ENCODE measurements around the gene MTMR3.
"Not testable (repeated sequence)": the region's sequence is repeated elsewhere in the genome, so short reads cannot be mapped to it uniquely, and the experiment has no call there.

Gene MTMR3

DNA sequence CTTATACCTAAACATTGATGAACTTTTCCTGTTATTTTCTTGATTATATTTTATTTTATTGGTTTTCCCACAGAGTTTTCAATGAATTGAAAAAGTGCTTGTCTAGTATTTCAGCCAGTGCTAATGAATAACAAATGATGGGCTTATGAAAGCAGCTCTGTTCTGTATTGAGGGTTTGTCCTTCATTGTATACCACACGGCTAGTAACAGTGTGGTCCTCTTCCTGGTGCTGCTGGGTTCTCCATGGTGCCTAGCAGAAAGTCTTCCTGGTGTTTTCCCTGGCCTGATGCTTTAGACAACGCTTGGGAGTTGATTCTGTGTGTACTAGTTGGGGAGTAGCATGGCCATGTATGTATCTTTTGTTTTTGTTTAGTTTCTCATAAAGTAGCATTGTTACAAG lies 89.1 kb downstream of the MTMR3 start:
- DNase-seq = no peak

GRCh38 chr22:29973269-29973668 lies 90.3 kb downstream of the MTMR3 start:
- DNase-seq = no peak

- not testable (repeated sequence) for DNase-seq
Observed at GRCh38 chr22:29973680-29974079, 90.7 kb downstream of the MTMR3 start.

DNA sequence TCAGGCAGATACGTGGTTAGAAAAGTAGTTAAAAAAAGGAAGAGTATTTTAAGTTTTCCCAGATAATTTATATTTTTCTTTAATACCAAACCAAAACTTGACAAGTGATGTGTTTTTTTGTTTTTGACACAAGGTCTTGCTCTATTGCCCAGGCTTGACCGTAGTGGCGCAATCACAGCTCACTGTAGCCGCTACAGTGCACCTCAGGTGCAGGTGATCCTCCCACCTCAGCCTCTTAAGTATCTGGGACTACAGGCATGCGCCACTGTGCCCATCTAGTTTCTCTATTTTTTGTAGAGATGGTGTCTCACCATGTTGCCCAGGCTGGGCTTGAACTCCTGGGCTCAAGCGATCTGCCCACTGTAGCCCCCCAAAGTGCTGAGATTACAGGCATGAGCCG lies 92.5 kb downstream of the MTMR3 start:
- no peak for DNase-seq

DNA sequence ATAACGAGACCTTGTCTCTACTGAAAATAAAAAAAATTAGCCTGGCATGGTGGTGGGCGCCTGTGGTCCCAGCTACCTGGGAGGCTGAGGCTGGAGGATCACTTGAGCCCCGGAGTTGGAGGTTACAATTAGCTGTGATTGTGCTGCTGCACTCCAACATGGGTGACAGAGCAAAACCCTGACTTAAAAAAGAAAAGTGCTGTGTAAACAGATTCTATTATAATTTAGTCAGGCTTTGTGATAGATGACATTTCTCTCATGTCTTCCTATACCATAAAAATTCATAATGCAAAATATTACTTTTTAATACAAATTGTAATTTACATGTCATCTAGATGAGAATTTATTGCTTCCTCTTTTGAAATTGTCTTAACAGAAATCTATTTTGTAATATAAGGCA lies 94.1 kb downstream of the MTMR3 start:
- DNase-seq = no peak

GRCh38 chr22:29979777-29980321 lies 96.9 kb downstream of the MTMR3 start:
- peak; percentile 88 for DNase-seq

- DNase-seq = no peak
Observed at GRCh38 chr22:29983296-29983917, 100.4 kb downstream of the MTMR3 start.

GRCh38 chr22:29985912-29986311 lies 102.9 kb downstream of the MTMR3 start:
- no peak for DNase-seq

- DNase-seq = no peak
Observed at GRCh38 chr22:29987137-29987536, 104.2 kb downstream of the MTMR3 start.

DNA sequence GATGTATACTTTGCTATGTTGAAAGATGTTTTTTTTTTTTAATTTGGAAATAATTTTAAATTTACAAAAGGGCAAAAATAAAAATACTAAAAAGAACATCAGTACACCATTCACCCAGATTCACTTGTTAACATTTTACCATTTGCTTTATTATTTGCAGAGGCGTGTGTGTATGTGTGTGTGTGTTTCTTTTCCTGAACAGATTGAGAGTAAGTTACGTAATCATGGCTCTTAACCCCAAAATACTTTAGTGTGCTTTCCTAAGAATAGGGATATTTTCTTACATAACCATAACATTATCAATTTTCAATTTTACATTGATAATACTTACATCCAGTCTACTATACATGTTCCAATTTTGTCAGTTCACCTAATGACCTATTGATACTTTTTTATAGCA lies 105.7 kb downstream of the MTMR3 start:
- no peak for DNase-seq

DNA sequence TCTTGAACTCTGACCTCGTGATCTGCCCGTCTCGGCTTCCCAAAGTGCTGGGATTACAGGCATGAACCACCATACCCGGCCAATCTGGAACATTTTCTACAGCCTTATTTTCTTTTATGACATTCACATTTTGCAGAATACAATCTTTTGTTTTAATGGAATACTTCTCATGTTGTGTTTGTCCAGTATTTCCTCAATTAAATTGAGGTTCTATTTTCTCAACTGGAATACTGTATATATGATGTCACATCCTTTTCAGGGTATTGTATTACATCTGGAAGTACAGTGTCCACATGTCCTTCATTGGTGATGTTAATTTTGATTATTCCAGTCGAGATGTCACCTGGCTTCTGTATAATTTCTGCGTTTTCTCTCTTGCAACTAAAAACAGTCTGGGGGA lies 106.5 kb downstream of the MTMR3 start:
- DNase-seq = no peak

- no peak for DNase-seq
Observed at GRCh38 chr22:29992341-29993275, 109.6 kb downstream of the MTMR3 start.

GRCh38 chr22:29994027-29994715 lies 111.2 kb downstream of the MTMR3 start:
- no peak for DNase-seq

GRCh38 chr22:29994943-29995342 lies 112.0 kb downstream of the MTMR3 start:
- DNase-seq = no peak

DNA sequence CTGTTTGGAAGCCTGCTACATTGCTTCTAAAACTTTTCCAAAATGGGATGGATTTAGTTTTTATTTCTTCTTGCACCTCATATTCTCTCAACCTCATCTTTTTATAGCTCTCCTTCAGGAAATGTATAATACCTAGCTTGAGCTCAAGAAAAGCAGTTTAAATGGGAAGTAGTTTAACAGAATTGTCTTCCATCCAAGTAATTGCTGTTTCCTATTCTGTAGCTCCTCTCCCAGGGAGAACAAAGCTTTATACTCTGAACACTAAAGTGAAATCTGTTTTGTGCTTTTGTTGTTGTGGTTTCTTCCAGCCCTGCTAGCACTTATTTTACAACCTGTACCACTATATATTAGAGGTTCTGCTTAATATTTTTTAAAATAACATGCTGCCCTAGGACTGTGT lies 114.1 kb downstream of the MTMR3 start:
- no peak for DNase-seq

- DNase-seq = no peak
Observed at GRCh38 chr22:29997516-29997915, 114.5 kb downstream of the MTMR3 start.

- no peak for DNase-seq
Observed at GRCh38 chr22:29998627-29999384, 115.8 kb downstream of the MTMR3 start.

DNA sequence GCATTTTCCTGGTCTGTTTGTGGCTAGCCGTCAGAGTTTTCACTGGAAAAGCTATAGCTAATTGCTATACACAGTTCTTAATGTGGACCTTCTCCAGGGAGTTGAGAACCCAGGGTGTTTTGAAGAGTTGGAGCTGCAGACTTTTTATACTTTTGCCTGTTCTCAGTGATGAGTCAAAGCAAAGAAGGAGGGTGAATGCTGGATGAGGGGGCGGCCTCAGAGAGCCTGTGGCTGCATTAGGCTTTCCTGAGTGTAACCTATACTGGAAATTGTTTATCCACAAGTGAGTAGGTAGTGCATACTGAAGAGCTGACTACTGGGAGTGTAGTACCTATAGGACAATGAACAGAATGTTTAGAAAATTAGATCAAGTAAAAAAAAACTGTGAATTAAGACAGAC lies 117.6 kb downstream of the MTMR3 start:
- DNase-seq = no peak

DNA sequence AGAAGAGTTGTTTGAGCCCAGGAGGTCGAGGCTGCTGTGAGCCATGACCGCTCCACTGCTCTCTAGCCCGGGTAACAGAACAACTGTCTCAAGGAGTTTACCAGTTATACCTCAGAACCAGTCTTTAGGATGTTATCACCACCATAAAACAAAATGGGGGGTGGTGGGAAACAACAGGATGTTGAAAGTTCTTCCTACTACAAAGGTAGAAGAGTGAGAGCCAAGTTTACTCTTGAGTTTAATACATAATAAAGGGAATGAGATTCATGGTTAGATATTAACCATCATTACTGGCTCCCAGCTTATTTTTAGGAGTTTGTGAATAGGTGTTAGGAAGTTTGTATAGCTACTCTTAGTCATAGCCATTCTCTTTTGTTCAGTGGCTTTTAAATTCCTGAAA lies 118.5 kb downstream of the MTMR3 start:
- DNase-seq = no peak

- no peak for DNase-seq
Observed at GRCh38 chr22:30002861-30003486, 120.0 kb downstream of the MTMR3 start.

DNA sequence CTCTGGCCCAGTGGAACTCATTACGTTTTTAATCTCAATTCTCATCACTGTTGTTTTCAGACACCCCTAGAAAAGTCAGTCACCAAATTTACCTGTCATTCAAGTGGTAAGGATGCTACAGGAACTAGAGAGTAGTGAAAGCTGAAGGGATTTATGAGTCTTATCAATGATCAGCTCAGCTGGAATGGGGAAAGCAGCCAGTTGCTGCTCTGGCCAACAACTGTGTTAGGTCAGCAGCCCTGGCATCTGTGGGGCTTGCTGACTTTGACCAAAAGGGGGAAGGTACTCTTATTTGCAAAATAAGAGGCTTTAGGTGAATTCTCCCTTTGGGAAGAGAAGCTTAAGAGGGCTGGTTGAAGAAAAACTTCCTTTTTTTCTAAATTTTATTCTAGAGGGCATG lies 121.1 kb downstream of the MTMR3 start:
- DNase-seq = no peak

DNA sequence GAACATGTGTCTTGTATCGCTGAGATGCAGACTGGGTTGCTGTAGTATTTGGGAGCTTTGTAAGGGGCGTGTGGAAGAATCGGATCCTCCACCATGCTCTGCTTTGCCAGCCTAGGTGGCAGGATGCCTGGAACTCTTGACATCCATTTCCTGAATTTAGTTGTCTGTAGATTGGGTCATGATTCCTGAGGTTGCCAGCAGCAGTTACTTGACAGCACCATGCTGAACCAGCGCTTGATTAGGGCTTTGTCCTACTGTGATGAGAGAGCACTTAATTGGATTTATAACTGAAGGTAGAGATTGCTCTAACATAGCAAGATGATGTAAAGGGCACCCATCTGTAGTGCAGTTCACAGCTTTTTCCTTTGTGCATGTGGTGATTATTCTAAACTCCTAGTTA lies 121.7 kb downstream of the MTMR3 start:
- DNase-seq = no peak
